ENCODE measurements around the gene WDR5B. TPM values are rescaled to one million over a fixed set of nuclear protein-coding genes. Genes with fewer than 3 reads are reported as not detected.
"Not testable (repeated sequence)": the region's sequence is repeated elsewhere in the genome, so short reads cannot be mapped to it uniquely, and the experiment has no call there.

WDR5B gene
- total and polyA plus RNA-seq, 2 donors from 2014 or later: 3.8 to 8.8 TPM

- intact Hi-C loops (cut with DNase I): no loop called here
- Histone ChIP-seq H3K9me3 (ENCODE audit: control insufficient read depth in 2 of 3, insufficient read depth in 1 of 3, low read length in 3 of 3) (no peaks in the 10 kb centered on the region), H3K27ac (ENCODE audit: low read depth in 2 of 2, low read length in 2 of 2) (no peak overlapping the region), H3K27me3 (ENCODE audit: control insufficient read depth, insufficient read depth, low read length) (no peaks in the 10 kb centered on the region), H3K4me1 (ENCODE audit: control insufficient read depth in 2 of 3, insufficient read depth in 2 of 3, low read depth in 1 of 3, low read length in 3 of 3) (peaks cover 0 to 5% (median 0%) of the 10 kb centered on the region in 3 donors), H3K4me3 (ENCODE audit: low read length in 3 of 3) (no peak overlapping the region), H3K9ac (ENCODE audit: low read length in 3 of 3) (no peak overlapping the region), H3K36me3 (ENCODE audit: control insufficient read depth in 2 of 3, insufficient read depth in 3 of 3, low read length in 3 of 3) (peaks cover 5 to 9% (median 8%) of the 10 kb centered on the region in 3 donors)
- FAIRE-seq: no peak
- TF ChIP-seq CTCF (IDR thresholded peaks at IDR 0.05; ENCODE audit: borderline replicate concordance, extremely low read depth, insufficient read depth): no peak
- DNase-seq: no peak
Observed at GRCh38 chr3:122451371-122451770, 35.5 kb upstream of the WDR5B start.

GRCh38 chr3:122448218-122448617 lies 32.4 kb upstream of the WDR5B start:
- H3K36me3 ChIP-seq (ENCODE audit: control insufficient read depth in 2 of 3, insufficient read depth in 3 of 3, low read length in 3 of 3); DNase-seq; H3K9me3 ChIP-seq (ENCODE audit: control insufficient read depth in 2 of 3, insufficient read depth in 1 of 3, low read length in 3 of 3); H3K27ac ChIP-seq (ENCODE audit: low read depth in 2 of 2, low read length in 2 of 2); H3K4me1 ChIP-seq (ENCODE audit: control insufficient read depth in 2 of 3, insufficient read depth in 2 of 3, low read depth in 1 of 3, low read length in 3 of 3); H3K9ac ChIP-seq (ENCODE audit: low read length in 3 of 3); H3K4me3 ChIP-seq (ENCODE audit: low read length in 3 of 3); intact Hi-C loops (cut with DNase I); H3K27me3 ChIP-seq (ENCODE audit: control insufficient read depth, insufficient read depth, low read length); FAIRE-seq: not testable (repeated sequence)

GRCh38 chr3:122444491-122444887 lies 28.6 kb upstream of the WDR5B start:
- H3K27ac ChIP-seq (ENCODE audit: low read depth in 2 of 2, low read length in 2 of 2); H3K4me1 ChIP-seq (ENCODE audit: control insufficient read depth in 2 of 3, insufficient read depth in 2 of 3, low read depth in 1 of 3, low read length in 3 of 3); DNase-seq; H3K9me3 ChIP-seq (ENCODE audit: control insufficient read depth in 2 of 3, insufficient read depth in 1 of 3, low read length in 3 of 3); H3K4me3 ChIP-seq (ENCODE audit: low read length in 3 of 3); intact Hi-C loops (cut with DNase I); FAIRE-seq; H3K27me3 ChIP-seq (ENCODE audit: control insufficient read depth, insufficient read depth, low read length); H3K9ac ChIP-seq (ENCODE audit: low read length in 3 of 3): not testable (repeated sequence)
- peaks cover 2 to 20% (median 10%) of the 10 kb centered on the region in 3 donors for H3K36me3 ChIP-seq (ENCODE audit: control insufficient read depth in 2 of 3, insufficient read depth in 3 of 3, low read length in 3 of 3)

DNA sequence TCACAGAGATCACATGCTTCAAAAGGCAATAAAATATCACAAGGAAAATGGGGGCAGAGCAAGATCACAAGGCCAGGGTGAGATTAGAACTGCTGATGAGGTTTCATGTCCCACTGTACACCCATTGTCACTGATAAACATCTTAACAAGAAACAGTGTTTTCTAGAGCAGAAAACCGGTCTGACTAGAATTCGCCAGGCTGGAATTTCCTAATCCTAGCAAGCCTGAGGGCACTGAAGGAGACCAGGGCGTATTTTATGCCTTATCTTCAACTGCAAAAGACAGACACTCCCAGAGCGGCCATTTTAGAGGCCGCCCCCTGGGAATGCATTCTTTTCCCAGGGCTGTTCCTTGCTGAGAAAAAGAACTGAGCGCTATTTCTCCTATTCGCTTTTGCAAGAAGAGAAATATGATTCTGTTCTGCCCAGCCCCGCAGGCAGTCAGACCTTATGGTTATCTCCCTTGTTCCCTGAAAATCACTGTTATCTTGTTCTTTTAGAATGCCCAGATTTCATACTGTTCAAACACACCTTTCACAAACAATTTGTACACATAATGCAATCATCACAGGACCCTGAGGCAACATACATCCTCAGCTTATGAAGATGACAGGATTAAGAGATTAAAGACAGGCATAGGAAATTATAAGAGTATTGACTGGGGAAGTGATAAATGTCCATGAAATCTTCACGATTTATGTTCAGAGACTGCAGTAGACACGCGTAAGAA lies 28.1 kb upstream of the WDR5B start:
- H3K9ac ChIP-seq (ENCODE audit: low read length in 3 of 3); H3K27ac ChIP-seq (ENCODE audit: low read depth in 2 of 2, low read length in 2 of 2); H3K4me3 ChIP-seq (ENCODE audit: low read length in 3 of 3); H3K27me3 ChIP-seq (ENCODE audit: control insufficient read depth, insufficient read depth, low read length); H3K4me1 ChIP-seq (ENCODE audit: control insufficient read depth in 2 of 3, insufficient read depth in 2 of 3, low read depth in 1 of 3, low read length in 3 of 3); FAIRE-seq; intact Hi-C loops (cut with DNase I); H3K9me3 ChIP-seq (ENCODE audit: control insufficient read depth in 2 of 3, insufficient read depth in 1 of 3, low read length in 3 of 3): not testable (repeated sequence)
- DNase-seq: peak in 2 of 5 donors; percentile 4 to 14
- H3K36me3 ChIP-seq (ENCODE audit: control insufficient read depth in 2 of 3, insufficient read depth in 3 of 3, low read length in 3 of 3): peaks cover 2 to 20% (median 15%) of the 10 kb centered on the region in 3 donors

GRCh38 chr3:122443090-122443489 lies 27.2 kb upstream of the WDR5B start:
- peaks cover 0 to 3% (median 0%) of the 10 kb centered on the region in 3 donors for H3K9me3 ChIP-seq (ENCODE audit: control insufficient read depth in 2 of 3, insufficient read depth in 1 of 3, low read length in 3 of 3)
- H3K9ac ChIP-seq (ENCODE audit: low read length in 3 of 3): no peak overlapping the region
- peaks cover 2 to 20% (median 15%) of the 10 kb centered on the region in 3 donors for H3K36me3 ChIP-seq (ENCODE audit: control insufficient read depth in 2 of 3, insufficient read depth in 3 of 3, low read length in 3 of 3)
- no peak overlapping the region for H3K27ac ChIP-seq (ENCODE audit: low read depth in 2 of 2, low read length in 2 of 2)
- no peak for FAIRE-seq
- intact Hi-C loops (cut with DNase I): no loop called here
- H3K4me3 ChIP-seq (ENCODE audit: low read length in 3 of 3): no peak overlapping the region
- no peak for TF ChIP-seq CTCF (IDR thresholded peaks at IDR 0.05; ENCODE audit: borderline replicate concordance, extremely low read depth, insufficient read depth)
- no peak for DNase-seq
- no peaks in the 10 kb centered on the region for H3K27me3 ChIP-seq (ENCODE audit: control insufficient read depth, insufficient read depth, low read length)
- no peaks in the 10 kb centered on the region for H3K4me1 ChIP-seq (ENCODE audit: control insufficient read depth in 2 of 3, insufficient read depth in 2 of 3, low read depth in 1 of 3, low read length in 3 of 3)

Data from kidney (tissue), 14 donors.